ENCODE measurements around the gene SLC19A1. TPM values are rescaled to one million over a fixed set of nuclear protein-coding genes. Genes with fewer than 3 reads are reported as not detected.

The SLC19A1 gene
- polyA plus RNA-seq, 1 of the 3 experiments (the other 2 are of a cell fraction), result 15.0 TPM

GRCh38 chr21:45571641-45572040, 29.4 kb upstream of the SLC19A1 start:
- H3K4me2 ChIP-seq, result no peak overlapping the region
- DNase-seq, result peak; percentile 15
- H3F3A ChIP-seq (replicated peaks; ENCODE audit: insufficient read depth), result no peaks in the 10 kb centered on the region
- no peak overlapping the region for H2AFZ ChIP-seq (ENCODE audit: low read depth)
- no peaks in the 10 kb centered on the region for H3K79me2 ChIP-seq (ENCODE audit: insufficient read depth)
- 0 out of 2 replicates have a peak, but pooled peaks cover 5% of the 10 kb centered on the region for H3K27me3 ChIP-seq (ENCODE audit: insufficient read depth)
- H3K9me2 ChIP-seq, result no peaks in the 10 kb centered on the region
- no peaks in the 10 kb centered on the region for H4K20me1 ChIP-seq (ENCODE audit: insufficient read depth)
- no peaks in the 10 kb centered on the region for H3K9me3 ChIP-seq
- TF ChIP-seq MAX (IDR thresholded peaks at IDR 0.05; ENCODE audit: low read depth) (no peak), JUND (IDR thresholded peaks at IDR 0.05) (no peak), FOSL2 (IDR thresholded peaks at IDR 0.05; ENCODE audit: borderline replicate concordance, low read depth) (no peak), ELF1 (IDR thresholded peaks at IDR 0.05) (no peak), POLR2AphosphoS5 (IDR thresholded peaks at IDR 0.05; ENCODE audit: low read depth, low read length) (no peak), USF1 (IDR thresholded peaks at IDR 0.05; ENCODE audit: borderline replicate concordance, low read depth) (no peak), FOXM1 (IDR thresholded peaks at IDR 0.05; ENCODE audit: low read depth) (no peak), SMC3 (IDR thresholded peaks at IDR 0.05; ENCODE audit: low read depth, low read length) (no peak)
- H3K4me1 ChIP-seq (ENCODE audit: control insufficient read depth in 1 of 2, insufficient read depth in 2 of 2, low read depth in 1 of 2, low read length in 1 of 2), result peaks cover 0 to 55% of the 10 kb centered on the region in 2 experiments; a peak in 2 of 4 replicates
- 70% methylated on average over 15 of the region's 15 CpGs for WGBS (ENCODE audit: low lambda C conversion rate)
- H3K9ac ChIP-seq, result no peak overlapping the region
- peak overlapping the region in 1 of 2 experiments; percentile 96; a peak in 2 of 4 replicates for H3K27ac ChIP-seq (ENCODE audit: low read depth in 2 of 2, low read length in 1 of 2)
- H3K36me3 ChIP-seq (replicated peaks in 1 of 2; ENCODE audit: control insufficient read depth in 1 of 2, insufficient read depth in 2 of 2, low read length in 1 of 2), result no peaks in the 10 kb centered on the region
- CTCF ChIA-PET, result interaction anchor here (2.1 to 3.7 kb wide), 2 partner anchors 15 to 25 kb away, joined by 12 to 38 read pairs; no protein-coding TSS in a partner anchor
- POLR2A ChIA-PET, result interaction anchor here (1.8 kb wide), 1 partner anchor 16 kb away, joined by 11 read pairs; no protein-coding TSS in a partner anchor
- H3K4me3 ChIP-seq (ENCODE audit: low read depth in 2 of 2, low read length in 1 of 2), result no peak overlapping the region

GRCh38 chr21:45570826-45571601, 28.8 kb upstream of the SLC19A1 start:
- H3K79me2 ChIP-seq (ENCODE audit: insufficient read depth), result no peaks in the 10 kb centered on the region
- CTCF ChIA-PET, result interaction anchor here (1.7 to 3.7 kb wide), 2 partner anchors 15 to 249 kb away, joined by 4 to 38 read pairs; no protein-coding TSS in a partner anchor
- peaks cover 0 to 52% of the 10 kb centered on the region in 2 experiments; a peak in 2 of 4 replicates for H3K4me1 ChIP-seq (ENCODE audit: control insufficient read depth in 1 of 2, insufficient read depth in 2 of 2, low read depth in 1 of 2, low read length in 1 of 2)
- no peaks in the 10 kb centered on the region for H3K9me3 ChIP-seq
- POLR2A ChIA-PET, result interaction anchor here (1.8 kb wide), 1 partner anchor 15 kb away, joined by 11 read pairs; no protein-coding TSS in a partner anchor
- peak overlapping the region in 1 of 2 experiments; percentile 96; a peak in 2 of 4 replicates for H3K27ac ChIP-seq (ENCODE audit: low read depth in 2 of 2, low read length in 1 of 2)
- peak; percentile 86 for DNase-seq
- H4K20me1 ChIP-seq (ENCODE audit: insufficient read depth), result no peaks in the 10 kb centered on the region
- H3K9ac ChIP-seq, result no peak overlapping the region
- H3K36me3 ChIP-seq (replicated peaks in 1 of 2; ENCODE audit: control insufficient read depth in 1 of 2, insufficient read depth in 2 of 2, low read length in 1 of 2), result no peaks in the 10 kb centered on the region
- WGBS (ENCODE audit: low lambda C conversion rate), result 34% methylated on average over 20 of the region's 20 CpGs
- H3K4me3 ChIP-seq (ENCODE audit: low read depth in 2 of 2, low read length in 1 of 2), result no peak overlapping the region
- H2AFZ ChIP-seq (ENCODE audit: low read depth), result no peak overlapping the region
- no peak overlapping the region for H3K4me2 ChIP-seq
- TF ChIP-seq TEAD4 (IDR thresholded peaks at IDR 0.05; ENCODE audit: borderline replicate concordance, insufficient read depth) (no peak), FOXM1 (IDR thresholded peaks at IDR 0.05; ENCODE audit: low read depth) (no peak), MAX (IDR thresholded peaks at IDR 0.05; ENCODE audit: low read depth) (no peak), POLR2AphosphoS5 (IDR thresholded peaks at IDR 0.05; ENCODE audit: low read depth, low read length) (no peak), YY1 (IDR thresholded peaks at IDR 0.05; ENCODE audit: low read depth) (no peak), FOXJ3 (CRISPR knock-in tag; IDR thresholded peaks at IDR 0.05) (peak; percentile 92), USF1 (IDR thresholded peaks at IDR 0.05; ENCODE audit: borderline replicate concordance, low read depth) (no peak), RFX5 (IDR thresholded peaks at IDR 0.05; ENCODE audit: low read length) (0 out of 2 replicates have a peak, but pooled peaks have one; percentile 22), CHD2 (IDR thresholded peaks at IDR 0.05; ENCODE audit: low read length, partially characterized antibody) (peak; percentile 32), RCOR1 (IDR thresholded peaks at IDR 0.05; ENCODE audit: low read length) (no peak), GATA2 (CRISPR knock-in tag; IDR thresholded peaks at IDR 0.05) (peak; percentile 79), GABPA (IDR thresholded peaks at IDR 0.05; ENCODE audit: low read depth) (no peak), MXI1 (IDR thresholded peaks at IDR 0.05; ENCODE audit: low read depth, low read length) (peak; percentile 55; the same call in 1 of the 2 replicates), EP300 (IDR thresholded peaks at IDR 0.05; ENCODE audit: borderline replicate concordance in 1 of 2, low read depth in 1 of 2, low read length in 1 of 2) (peak in 1 of 2 experiments; percentile 80; a peak in 2 of 4 replicates)
- H3K9me2 ChIP-seq, result no peaks in the 10 kb centered on the region
- H3K27me3 ChIP-seq (ENCODE audit: insufficient read depth), result 0 out of 2 replicates have a peak, but pooled peaks cover 5% of the 10 kb centered on the region
- H3F3A ChIP-seq (replicated peaks; ENCODE audit: insufficient read depth), result no peaks in the 10 kb centered on the region

All from SK-N-SH (cell line).